B cell (primary cell): Measurements from ENCODE around the gene F8.

Source experiments
- EZH2 ChIP-seq: IDR thresholded peaks from 2 replicates; pipeline ENCODE4 v1.6.1; 2012; ENCODE audit warnings: borderline replicate concordance, low read depth, mild to moderate bottlenecking, moderate library complexity, low read length; ENCODE audit not compliant: insufficient read depth, poor library complexity, severe bottlenecking
- TF ChIP-seq, protein P1 (sequence below): fragments of 200-600 bp; IDR thresholded peaks from one replicate; pipeline ENCODE4 v1.8.0; 2022; ENCODE audit warnings: antibody characterized with exemption, mild to moderate bottlenecking

DNA sequence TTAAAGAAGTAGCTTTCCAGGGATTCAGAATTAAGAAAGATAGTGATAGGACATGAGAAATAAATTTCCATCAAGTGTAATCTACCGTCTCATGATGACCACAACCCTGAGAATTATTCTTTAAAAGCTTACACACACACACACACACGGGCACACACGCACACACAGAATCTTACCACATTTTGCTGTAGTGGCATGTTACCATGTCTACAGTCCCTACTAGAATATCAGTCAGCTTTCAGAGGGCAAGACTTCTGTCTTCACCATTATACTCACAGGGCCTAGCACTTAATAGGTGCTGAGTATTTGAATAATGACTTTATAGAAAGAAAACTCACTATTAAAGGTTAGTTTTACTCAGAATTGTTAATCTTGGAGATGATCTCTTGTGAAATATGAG, 33.0 kb upstream of the F8 start:
- TF ChIP-seq, protein P1, sequence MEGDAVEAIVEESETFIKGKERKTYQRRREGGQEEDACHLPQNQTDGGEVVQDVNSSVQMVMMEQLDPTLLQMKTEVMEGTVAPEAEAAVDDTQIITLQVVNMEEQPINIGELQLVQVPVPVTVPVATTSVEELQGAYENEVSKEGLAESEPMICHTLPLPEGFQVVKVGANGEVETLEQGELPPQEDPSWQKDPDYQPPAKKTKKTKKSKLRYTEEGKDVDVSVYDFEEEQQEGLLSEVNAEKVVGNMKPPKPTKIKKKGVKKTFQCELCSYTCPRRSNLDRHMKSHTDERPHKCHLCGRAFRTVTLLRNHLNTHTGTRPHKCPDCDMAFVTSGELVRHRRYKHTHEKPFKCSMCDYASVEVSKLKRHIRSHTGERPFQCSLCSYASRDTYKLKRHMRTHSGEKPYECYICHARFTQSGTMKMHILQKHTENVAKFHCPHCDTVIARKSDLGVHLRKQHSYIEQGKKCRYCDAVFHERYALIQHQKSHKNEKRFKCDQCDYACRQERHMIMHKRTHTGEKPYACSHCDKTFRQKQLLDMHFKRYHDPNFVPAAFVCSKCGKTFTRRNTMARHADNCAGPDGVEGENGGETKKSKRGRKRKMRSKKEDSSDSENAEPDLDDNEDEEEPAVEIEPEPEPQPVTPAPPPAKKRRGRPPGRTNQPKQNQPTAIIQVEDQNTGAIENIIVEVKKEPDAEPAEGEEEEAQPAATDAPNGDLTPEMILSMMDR: no peak
- TF ChIP-seq EZH2: no peak
